Measurements from ENCODE around the gene BMPR1A.

DNA sequence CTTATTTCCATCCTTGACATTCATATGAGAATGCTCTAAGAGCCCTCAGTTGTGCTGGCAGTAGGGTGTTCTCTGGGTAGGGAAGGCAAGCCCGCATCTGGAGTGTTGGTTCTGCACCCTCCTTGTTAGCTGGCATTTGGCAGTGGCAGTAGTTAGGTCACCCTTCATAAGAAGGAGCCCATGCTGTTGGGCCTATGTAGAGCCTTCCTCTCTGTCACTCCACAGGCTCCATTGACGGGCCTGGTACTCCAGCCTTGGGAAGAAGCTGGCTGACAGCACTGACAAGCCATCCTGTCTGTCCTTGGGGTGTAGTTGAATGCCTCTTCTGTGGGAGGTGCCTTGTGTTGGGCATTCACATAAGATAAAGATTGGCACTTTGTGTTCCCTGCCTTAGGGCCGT, 89.7 kb downstream of the BMPR1A start:
- TF ChIP-seq, protein P1, sequence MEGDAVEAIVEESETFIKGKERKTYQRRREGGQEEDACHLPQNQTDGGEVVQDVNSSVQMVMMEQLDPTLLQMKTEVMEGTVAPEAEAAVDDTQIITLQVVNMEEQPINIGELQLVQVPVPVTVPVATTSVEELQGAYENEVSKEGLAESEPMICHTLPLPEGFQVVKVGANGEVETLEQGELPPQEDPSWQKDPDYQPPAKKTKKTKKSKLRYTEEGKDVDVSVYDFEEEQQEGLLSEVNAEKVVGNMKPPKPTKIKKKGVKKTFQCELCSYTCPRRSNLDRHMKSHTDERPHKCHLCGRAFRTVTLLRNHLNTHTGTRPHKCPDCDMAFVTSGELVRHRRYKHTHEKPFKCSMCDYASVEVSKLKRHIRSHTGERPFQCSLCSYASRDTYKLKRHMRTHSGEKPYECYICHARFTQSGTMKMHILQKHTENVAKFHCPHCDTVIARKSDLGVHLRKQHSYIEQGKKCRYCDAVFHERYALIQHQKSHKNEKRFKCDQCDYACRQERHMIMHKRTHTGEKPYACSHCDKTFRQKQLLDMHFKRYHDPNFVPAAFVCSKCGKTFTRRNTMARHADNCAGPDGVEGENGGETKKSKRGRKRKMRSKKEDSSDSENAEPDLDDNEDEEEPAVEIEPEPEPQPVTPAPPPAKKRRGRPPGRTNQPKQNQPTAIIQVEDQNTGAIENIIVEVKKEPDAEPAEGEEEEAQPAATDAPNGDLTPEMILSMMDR (IDR thresholded peaks at IDR 0.05) = no peak
- TF ChIP-seq POLR2A (IDR thresholded peaks at IDR 0.05; ENCODE audit: low read length) = no peak
- TF ChIP-seq BHLHE40 (IDR thresholded peaks at IDR 0.05; ENCODE audit: low read depth, low read length) = no peak
- TF ChIP-seq FOSL2 (IDR thresholded peaks at IDR 0.05) = no peak
- no peak for TF ChIP-seq FOSL2 (CRISPR knock-in tag; IDR thresholded peaks at IDR 0.05)
- no peak for TF ChIP-seq ZSCAN20 (CRISPR knock-in tag; IDR thresholded peaks at IDR 0.05)
- TF ChIP-seq CBX2 (IDR thresholded peaks at IDR 0.05; ENCODE audit: borderline replicate concordance, low read depth) = no peak
- TF ChIP-seq SREBF2 (IDR thresholded peaks at IDR 0.05) = no peak
- no peak for TF ChIP-seq CHD2 (IDR thresholded peaks at IDR 0.05; ENCODE audit: low read length, partially characterized antibody)
- no peak for TF ChIP-seq EP300 (IDR thresholded peaks at IDR 0.05)
- TF ChIP-seq, protein P2, sequence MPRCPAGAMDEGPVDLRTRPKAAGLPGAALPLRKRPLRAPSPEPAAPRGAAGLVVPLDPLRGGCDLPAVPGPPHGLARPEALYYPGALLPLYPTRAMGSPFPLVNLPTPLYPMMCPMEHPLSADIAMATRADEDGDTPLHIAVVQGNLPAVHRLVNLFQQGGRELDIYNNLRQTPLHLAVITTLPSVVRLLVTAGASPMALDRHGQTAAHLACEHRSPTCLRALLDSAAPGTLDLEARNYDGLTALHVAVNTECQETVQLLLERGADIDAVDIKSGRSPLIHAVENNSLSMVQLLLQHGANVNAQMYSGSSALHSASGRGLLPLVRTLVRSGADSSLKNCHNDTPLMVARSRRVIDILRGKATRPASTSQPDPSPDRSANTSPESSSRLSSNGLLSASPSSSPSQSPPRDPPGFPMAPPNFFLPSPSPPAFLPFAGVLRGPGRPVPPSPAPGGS (IDR thresholded peaks at IDR 0.05) = no peak
- no peak for TF ChIP-seq CHD4 (IDR thresholded peaks at IDR 0.05; ENCODE audit: borderline replicate concordance)
- no peak for TF ChIP-seq SMC3 (IDR thresholded peaks at IDR 0.05)
- no peak for TF ChIP-seq KDM5A (IDR thresholded peaks at IDR 0.05)
